GM18520 (cell line): Measurements from ENCODE around the gene BTG2.
"Not testable (repeated sequence)": the region's sequence is repeated elsewhere in the genome, so short reads cannot be mapped to it uniquely, and the experiment has no call there.

Source experiments
- ATAC-seq: cut with Tn5 transposase; IDR thresholded peaks from one replicate; pipeline ENCODE4 v1.9.1; 2021; ENCODE audit not compliant: unreplicated experiment

The BTG2 gene, protein sequence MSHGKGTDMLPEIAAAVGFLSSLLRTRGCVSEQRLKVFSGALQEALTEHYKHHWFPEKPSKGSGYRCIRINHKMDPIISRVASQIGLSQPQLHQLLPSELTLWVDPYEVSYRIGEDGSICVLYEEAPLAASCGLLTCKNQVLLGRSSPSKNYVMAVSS

GRCh38 chr1:203304919-203305808, at the start of gene BTG2:
TSS of gene BTG2 (plus strand) at chr1:203305519. CDS start at chr1:203305607, 88 bp downstream.
- peak; percentile 56 for ATAC-seq

DNA sequence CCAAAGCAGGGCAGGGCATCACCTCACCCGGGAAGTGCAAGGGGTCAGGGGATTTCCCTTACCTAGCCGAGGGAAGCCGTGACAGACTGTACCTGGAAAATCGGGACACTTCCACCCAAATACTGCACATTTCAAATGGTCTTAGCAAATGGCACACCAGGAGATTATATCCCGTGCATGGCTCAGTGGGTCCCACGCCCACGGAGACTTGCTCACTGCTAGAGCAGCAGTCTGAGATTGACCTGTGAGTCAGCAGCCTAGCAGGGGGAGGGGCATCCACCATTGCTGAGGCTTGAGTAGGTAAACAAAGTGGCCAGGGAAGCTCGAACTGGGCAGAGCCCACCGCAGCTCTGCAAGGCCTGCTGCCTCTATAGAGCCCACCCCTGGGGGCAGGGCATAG, 48.7 kb upstream of the BTG2 start:
- ATAC-seq, result not testable (repeated sequence)

GRCh38 chr1:203263496-203263895, 41.8 kb upstream of the BTG2 start:
- ATAC-seq, result no peak

DNA sequence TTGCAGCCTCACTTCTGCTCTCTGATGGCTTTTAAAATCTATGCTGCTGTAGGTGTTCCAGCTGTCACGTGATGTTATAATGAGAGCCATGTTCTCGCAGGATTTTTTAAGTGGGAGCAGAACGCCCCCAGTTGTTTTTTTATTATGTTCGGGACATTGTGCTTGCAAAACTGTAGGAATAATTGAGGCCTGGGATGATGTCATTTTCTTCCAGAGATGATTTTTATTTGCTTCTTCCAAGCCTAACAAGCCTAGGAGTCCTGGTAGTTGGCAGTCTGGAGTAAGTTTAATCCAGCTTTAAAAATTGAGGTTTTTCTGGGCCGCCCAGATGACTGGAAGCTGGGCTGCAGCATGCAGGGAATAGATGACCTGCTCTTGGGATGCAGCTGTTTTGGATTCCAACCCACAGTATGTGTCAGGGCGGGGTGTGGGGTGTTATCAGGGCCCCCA, 41.2 kb upstream of the BTG2 start:
- no peak for ATAC-seq

GRCh38 chr1:203265541-203265940, 39.8 kb upstream of the BTG2 start:
- ATAC-seq, result no peak

GRCh38 chr1:203266140-203266539, 39.2 kb upstream of the BTG2 start:
- ATAC-seq, result not testable (repeated sequence)

GRCh38 chr1:203267347-203267846, 37.9 kb upstream of the BTG2 start:
- no peak for ATAC-seq

GRCh38 chr1:203267912-203268311, 37.4 kb upstream of the BTG2 start:
- ATAC-seq, result no peak

DNA sequence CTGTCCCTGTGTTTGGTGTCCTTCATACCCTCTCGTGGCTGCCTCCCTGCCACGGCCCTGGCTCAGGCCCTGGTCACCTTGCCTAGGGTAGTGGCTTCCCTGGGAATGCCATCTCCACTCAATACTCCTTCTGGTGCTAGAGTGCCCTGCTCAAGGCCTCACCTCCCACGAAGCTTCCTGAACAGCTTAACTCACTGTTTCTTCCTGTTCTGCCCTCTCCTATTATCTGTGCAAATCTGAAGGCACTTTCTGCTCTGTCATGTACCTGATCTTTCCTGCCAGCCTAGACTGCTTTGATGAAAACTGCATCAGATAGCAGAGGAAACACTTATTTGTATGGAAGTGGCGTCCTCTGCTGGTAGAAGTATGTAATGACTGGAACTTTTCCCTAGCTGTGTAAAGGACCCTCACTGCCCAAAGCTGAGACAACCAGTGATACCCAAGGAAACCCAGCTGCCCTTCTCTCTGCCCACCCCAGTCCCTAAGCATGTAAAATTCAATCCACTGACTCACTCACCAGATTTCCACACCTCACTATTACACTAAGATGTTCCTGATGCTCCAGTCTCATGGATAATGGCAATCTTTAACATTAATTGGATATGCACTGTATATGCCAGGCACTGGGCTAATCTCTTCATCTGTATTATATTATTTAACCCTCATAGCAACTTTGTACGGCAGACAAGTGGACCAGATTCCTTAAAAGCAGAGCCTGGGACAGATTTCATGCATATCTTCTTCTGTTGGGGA, 36.2 kb upstream of the BTG2 start:
- ATAC-seq, result no peak

DNA sequence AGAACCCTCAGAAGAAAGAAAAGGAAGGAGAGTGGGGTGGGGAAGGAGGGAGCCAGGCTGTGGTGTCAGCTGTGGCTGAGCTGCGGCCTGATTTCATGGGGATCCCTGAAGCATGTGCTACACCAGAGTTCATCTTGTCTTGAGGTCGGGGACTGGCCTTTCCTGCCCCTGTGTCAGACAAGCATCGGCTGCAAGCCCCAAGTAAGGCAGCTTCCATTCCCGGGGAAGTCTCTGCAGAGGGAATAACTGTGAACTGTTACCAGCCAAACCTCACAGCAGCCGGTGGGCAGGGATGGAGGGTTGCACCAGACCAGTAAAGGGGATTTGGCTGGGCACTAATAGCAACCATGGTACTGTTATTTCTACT, 35.7 kb upstream of the BTG2 start:
- no peak for ATAC-seq

- no peak for ATAC-seq
Measured at GRCh38 chr1:203270448-203270847, 34.9 kb upstream of the BTG2 start.

DNA sequence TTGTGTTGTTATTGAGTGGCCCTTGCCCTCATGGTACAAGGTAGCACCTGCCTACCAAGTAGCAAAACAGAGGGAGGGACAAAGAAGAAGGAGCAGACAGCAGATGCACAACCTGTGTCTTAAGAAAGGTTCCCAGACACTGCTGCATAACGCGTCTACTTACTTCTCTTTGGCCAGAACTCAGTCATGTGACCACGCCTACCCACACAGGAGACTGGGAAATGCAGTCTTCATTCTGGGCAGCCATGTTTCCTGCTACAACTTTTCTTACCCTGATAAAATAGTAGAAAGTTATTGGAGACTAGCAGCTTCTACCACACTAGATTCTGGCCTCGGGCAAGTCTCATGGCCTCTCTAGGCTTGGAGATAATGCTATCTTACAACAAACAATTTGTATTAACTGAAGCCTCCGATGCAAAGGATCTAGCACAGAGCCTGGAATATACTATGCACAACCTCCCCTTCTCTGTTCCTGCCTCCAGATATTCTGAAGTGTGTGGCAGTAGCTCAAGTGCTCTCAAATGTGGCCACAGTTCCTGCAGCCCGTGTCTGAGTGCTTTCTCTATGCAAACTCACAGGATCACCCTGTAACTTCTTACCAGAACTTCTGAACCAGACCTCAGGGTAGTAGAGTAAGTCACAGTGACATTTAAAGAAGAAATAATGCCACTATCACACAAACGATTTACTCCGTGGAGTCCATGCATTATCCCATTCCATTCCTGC, 34.1 kb upstream of the BTG2 start:
- no peak for ATAC-seq

GRCh38 chr1:203271962-203272632, 33.2 kb upstream of the BTG2 start:
- ATAC-seq, result no peak

GRCh38 chr1:203272633-203273205, 32.6 kb upstream of the BTG2 start:
- no peak for ATAC-seq

- peak; percentile 43 for ATAC-seq
Measured at GRCh38 chr1:203273206-203273868, 32.0 kb upstream of the BTG2 start.

- no peak for ATAC-seq
Measured at GRCh38 chr1:203273869-203274602, 31.3 kb upstream of the BTG2 start.

GRCh38 chr1:203274603-203275381, 30.5 kb upstream of the BTG2 start:
- no peak for ATAC-seq

GRCh38 chr1:203275656-203276272, 29.6 kb upstream of the BTG2 start:
- ATAC-seq, result no peak
